Right lung (tissue), 5 donors: ENCODE measurements around the gene PRRX1. TPM values are rescaled to one million over a fixed set of nuclear protein-coding genes. Genes with fewer than 3 reads are reported as not detected.

Source experiments
- DNase-seq, 2 donors: peaks; one replicate each; pipeline ENCODE4 v3.0.0-alpha.2; 2013
- polyA plus RNA-seq, 5 donors: library from polyadenylated mRNA; unstranded; fragments of 120-200 nt; gene quantifications; one replicate each; pipeline versions ENCODE4 v1.2.1 to v1.2.3, GENCODE V29; 2013; ENCODE audit warnings: inconsistent platforms in 1 of 5, low replicate concordance in 1 of 5; ENCODE audit not compliant: insufficient read length in 5 of 5, insufficient read depth in 1 of 5

The PRRX1 gene
- polyA plus RNA-seq, 5 donors = 1.5 to 4.7 (median 3.4) TPM

GRCh38 chr1:170663404-170664092 is 383 bp upstream of the PRRX1 start:
- no peak for DNase-seq

GRCh38 chr1:170664828-170665612 is 1.1 kb downstream of the PRRX1 start:
- no peak for DNase-seq

GRCh38 chr1:170665629-170666028 is 1.7 kb downstream of the PRRX1 start:
- DNase-seq = no peak

- DNase-seq = no peak
Measured at GRCh38 chr1:170666541-170667254, 2.8 kb downstream of the PRRX1 start.

GRCh38 chr1:170668209-170669106 is 4.5 kb downstream of the PRRX1 start:
- DNase-seq = no peak

GRCh38 chr1:170669107-170669445 is 5.1 kb downstream of the PRRX1 start:
- no peak for DNase-seq

GRCh38 chr1:170669586-170670530 is 5.9 kb downstream of the PRRX1 start:
- no peak for DNase-seq

GRCh38 chr1:170670802-170671628 is 7.1 kb downstream of the PRRX1 start:
- no peak for DNase-seq

- no peak for DNase-seq
Measured at GRCh38 chr1:170671629-170671963, 7.7 kb downstream of the PRRX1 start.

- no peak for DNase-seq
Measured at GRCh38 chr1:170672316-170672715, 8.4 kb downstream of the PRRX1 start.

GRCh38 chr1:170674239-170674638 is 10.3 kb downstream of the PRRX1 start:
- DNase-seq = no peak

- DNase-seq = no peak
Measured at GRCh38 chr1:170674986-170675385, 11.1 kb downstream of the PRRX1 start.

- DNase-seq = no peak
Measured at GRCh38 chr1:170675865-170676264, 11.9 kb downstream of the PRRX1 start.

GRCh38 chr1:170676628-170677027 is 12.7 kb downstream of the PRRX1 start:
- no peak for DNase-seq

GRCh38 chr1:170678027-170678600 is 14.2 kb downstream of the PRRX1 start:
- DNase-seq = no peak

GRCh38 chr1:170680428-170680827 is 16.5 kb downstream of the PRRX1 start:
- no peak for DNase-seq

GRCh38 chr1:170682169-170682568 is 18.2 kb downstream of the PRRX1 start:
- DNase-seq = no peak

- no peak for DNase-seq
Measured at GRCh38 chr1:170682809-170683208, 18.9 kb downstream of the PRRX1 start.

- DNase-seq = no peak
Measured at GRCh38 chr1:170685166-170685565, 21.2 kb downstream of the PRRX1 start.
